Measurements from ENCODE around the gene RAB1A. TPM values are rescaled to one million over a fixed set of nuclear protein-coding genes. Genes with fewer than 3 reads are reported as not detected.

The RAB1A gene
- total and polyA plus RNA-seq, 7 donors: 61.9 to 209 (median 88.1) TPM

DNA sequence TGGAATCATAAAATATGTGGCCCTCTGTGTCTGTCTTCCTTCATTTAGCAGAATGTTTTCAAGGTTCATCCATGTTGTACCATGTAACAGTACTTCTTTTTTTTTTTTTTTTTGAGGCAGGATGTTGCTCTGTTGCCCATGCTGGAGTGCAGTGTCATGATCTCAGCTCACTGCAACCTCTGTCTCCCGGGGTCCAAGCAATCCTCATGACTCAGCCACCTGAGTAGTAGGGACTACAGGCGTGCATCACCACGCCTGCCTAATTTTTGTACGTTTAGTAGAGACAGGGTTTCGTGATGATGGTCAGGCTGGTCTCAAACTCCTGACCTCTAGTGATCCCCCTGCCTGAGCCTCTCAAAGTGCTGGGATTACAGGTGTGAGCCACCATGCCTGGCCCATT, 31.2 kb downstream of the RAB1A start:
- Histone ChIP-seq H3K27ac (no peak overlapping the region), H3K4me1 (peaks cover 0 to 9% (median 3%) of the 10 kb centered on the region in 4 donors), H3K4me3 (no peak overlapping the region), H3K27me3 (no peaks in the 10 kb centered on the region), H3K36me3 (peaks cover 0 to 83% (median 13%) of the 10 kb centered on the region in 4 donors), H3K9me3 (no peaks in the 10 kb centered on the region)
- intact Hi-C loops (cut with DNase I): no loop called here
- DNase-seq: no peak
- 88 to 89% methylated on average over 5 of the region's 5 CpGs for WGBS, 2 donors
- TF ChIP-seq POLR2A (IDR thresholded peaks at IDR 0.05) (no peak), POLR2AphosphoS5 (IDR thresholded peaks at IDR 0.05) (no peak), EP300 (IDR thresholded peaks at IDR 0.05) (no peak)
- TF ChIP-seq, protein P1, sequence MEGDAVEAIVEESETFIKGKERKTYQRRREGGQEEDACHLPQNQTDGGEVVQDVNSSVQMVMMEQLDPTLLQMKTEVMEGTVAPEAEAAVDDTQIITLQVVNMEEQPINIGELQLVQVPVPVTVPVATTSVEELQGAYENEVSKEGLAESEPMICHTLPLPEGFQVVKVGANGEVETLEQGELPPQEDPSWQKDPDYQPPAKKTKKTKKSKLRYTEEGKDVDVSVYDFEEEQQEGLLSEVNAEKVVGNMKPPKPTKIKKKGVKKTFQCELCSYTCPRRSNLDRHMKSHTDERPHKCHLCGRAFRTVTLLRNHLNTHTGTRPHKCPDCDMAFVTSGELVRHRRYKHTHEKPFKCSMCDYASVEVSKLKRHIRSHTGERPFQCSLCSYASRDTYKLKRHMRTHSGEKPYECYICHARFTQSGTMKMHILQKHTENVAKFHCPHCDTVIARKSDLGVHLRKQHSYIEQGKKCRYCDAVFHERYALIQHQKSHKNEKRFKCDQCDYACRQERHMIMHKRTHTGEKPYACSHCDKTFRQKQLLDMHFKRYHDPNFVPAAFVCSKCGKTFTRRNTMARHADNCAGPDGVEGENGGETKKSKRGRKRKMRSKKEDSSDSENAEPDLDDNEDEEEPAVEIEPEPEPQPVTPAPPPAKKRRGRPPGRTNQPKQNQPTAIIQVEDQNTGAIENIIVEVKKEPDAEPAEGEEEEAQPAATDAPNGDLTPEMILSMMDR (IDR thresholded peaks at IDR 0.05): no peak

DNA sequence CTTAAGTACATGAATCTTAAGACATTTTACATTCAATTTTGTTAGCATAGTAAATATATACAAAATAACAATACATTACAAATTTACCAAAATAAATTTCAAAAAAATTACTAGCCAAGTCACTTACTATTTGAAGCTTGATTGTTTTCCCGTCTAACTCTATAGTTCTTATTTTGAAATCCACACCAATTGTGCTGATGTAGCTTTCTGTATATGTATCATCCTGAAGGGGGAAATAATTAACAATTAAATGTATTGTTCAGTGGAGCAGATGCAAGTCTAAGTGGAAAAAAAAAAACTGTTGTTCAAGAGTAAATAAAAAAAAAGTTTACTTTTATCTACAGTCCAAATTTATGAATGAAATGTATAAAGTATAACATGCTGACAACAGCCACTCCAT, 32.1 kb downstream of the RAB1A start:
- peaks cover 0 to 9% (median 3%) of the 10 kb centered on the region in 4 donors for H3K4me1 ChIP-seq
- no peak for DNase-seq
- H3K27ac ChIP-seq: no peak overlapping the region
- peaks cover 0 to 82% (median 10%) of the 10 kb centered on the region in 4 donors for H3K36me3 ChIP-seq
- no peak overlapping the region for H3K4me3 ChIP-seq
- H3K27me3 ChIP-seq: no peaks in the 10 kb centered on the region
- H3K9me3 ChIP-seq: no peaks in the 10 kb centered on the region
- WGBS, 2 donors: 44 to 69% methylated on average over 1 of the region's 1 CpG
- TF ChIP-seq, protein P1 (IDR thresholded peaks at IDR 0.05): no peak
- TF ChIP-seq EP300 (IDR thresholded peaks at IDR 0.05) (no peak), POLR2A (IDR thresholded peaks at IDR 0.05) (no peak), POLR2AphosphoS5 (IDR thresholded peaks at IDR 0.05) (no peak)
- intact Hi-C loops (cut with DNase I): no loop called here

DNA sequence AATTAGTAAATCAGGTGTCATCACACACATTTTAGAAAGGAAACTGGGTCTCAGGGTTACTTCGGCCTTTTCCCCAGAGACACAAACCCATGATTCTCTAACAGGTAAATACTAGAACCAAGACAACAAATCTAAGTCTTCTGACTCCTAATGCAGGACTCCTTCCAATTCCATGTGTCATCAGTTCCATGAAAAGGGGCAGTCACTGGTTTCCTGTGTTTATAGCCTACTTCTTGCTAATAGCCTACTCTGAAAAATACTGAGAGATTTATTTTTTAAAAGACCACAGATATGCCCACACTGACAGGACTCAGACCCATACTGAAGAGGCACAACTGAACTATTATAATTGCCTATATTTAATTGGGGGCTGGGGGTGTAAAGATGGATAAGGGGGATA, 33.0 kb downstream of the RAB1A start:
- DNase-seq: no peak
- no peak overlapping the region for H3K27ac ChIP-seq
- H3K4me3 ChIP-seq: no peak overlapping the region
- H3K9me3 ChIP-seq: no peaks in the 10 kb centered on the region
- peaks cover 0 to 84% (median 10%) of the 10 kb centered on the region in 4 donors for H3K36me3 ChIP-seq
- no peaks in the 10 kb centered on the region for H3K27me3 ChIP-seq
- intact Hi-C loops (cut with DNase I): no loop called here
- 92 to 93% methylated on average over 1 of the region's 1 CpG for WGBS, 2 donors
- TF ChIP-seq, protein P1 (IDR thresholded peaks at IDR 0.05): no peak
- TF ChIP-seq POLR2AphosphoS5 (IDR thresholded peaks at IDR 0.05) (no peak), EP300 (IDR thresholded peaks at IDR 0.05) (no peak), POLR2A (IDR thresholded peaks at IDR 0.05) (no peak)
- peaks cover 0 to 9% (median 3%) of the 10 kb centered on the region in 4 donors for H3K4me1 ChIP-seq

DNA sequence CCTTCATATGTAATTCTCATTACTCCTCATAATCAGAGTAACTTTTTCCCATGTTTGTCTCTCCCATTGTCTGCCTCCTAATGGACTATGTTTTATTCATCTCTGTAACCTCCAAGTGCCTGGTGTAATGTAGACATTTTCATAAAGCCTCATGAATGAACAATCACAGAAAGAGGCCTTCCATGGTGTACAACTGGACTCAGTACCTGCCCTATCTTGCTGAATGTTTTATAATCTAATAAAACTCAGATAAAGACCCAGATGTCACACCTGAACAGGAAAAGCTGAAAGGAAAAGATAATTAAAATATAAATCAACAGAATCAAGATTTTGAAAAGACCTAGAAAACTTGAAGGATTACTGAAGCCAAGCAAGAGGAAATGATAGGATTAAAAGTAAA, 36.7 kb downstream of the RAB1A start:
- peaks cover 3 to 78% (median 13%) of the 10 kb centered on the region in 4 donors for H3K36me3 ChIP-seq
- intact Hi-C loops (cut with DNase I): no loop called here
- H3K27ac ChIP-seq: no peak overlapping the region
- H3K9me3 ChIP-seq: no peaks in the 10 kb centered on the region
- DNase-seq: no peak
- no peak overlapping the region for H3K4me3 ChIP-seq
- no peaks in the 10 kb centered on the region for H3K27me3 ChIP-seq
- no peak for TF ChIP-seq POLR2AphosphoS5 (IDR thresholded peaks at IDR 0.05)
- TF ChIP-seq EP300 (IDR thresholded peaks at IDR 0.05): no peak
- TF ChIP-seq, protein P1 (IDR thresholded peaks at IDR 0.05): no peak
- no peak for TF ChIP-seq POLR2A (IDR thresholded peaks at IDR 0.05)
- H3K4me1 ChIP-seq: peaks cover 0 to 13% (median 8%) of the 10 kb centered on the region in 4 donors

DNA sequence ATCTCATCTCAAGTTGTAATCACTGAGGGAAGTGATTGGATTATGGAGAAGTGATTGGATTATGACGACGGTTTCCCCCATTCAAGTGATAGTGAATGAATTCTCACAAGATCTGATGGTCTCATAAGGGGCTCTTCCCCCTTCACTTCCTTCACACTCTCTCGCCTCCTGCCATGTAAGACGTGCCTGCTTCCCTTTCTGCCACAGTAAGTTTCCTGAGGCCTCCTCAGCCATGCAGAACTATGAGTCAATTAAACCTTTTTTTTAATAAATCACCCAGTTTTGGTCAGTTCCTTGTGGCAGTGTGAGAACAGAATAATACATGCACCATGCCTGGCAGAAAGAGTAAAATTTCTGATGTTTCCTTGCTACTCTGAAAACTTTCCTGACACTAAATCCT, 37.1 kb downstream of the RAB1A start:
- H3K36me3 ChIP-seq: peaks cover 5 to 78% (median 13%) of the 10 kb centered on the region in 4 donors
- DNase-seq: no peak
- no peak overlapping the region for H3K4me3 ChIP-seq
- no peaks in the 10 kb centered on the region for H3K27me3 ChIP-seq
- intact Hi-C loops (cut with DNase I): no loop called here
- H3K9me3 ChIP-seq: no peaks in the 10 kb centered on the region
- 83 to 97% methylated on average over 4 of the region's 4 CpGs for WGBS, 2 donors
- TF ChIP-seq, protein P1 (IDR thresholded peaks at IDR 0.05): no peak
- no peak for TF ChIP-seq POLR2AphosphoS5 (IDR thresholded peaks at IDR 0.05)
- TF ChIP-seq EP300 (IDR thresholded peaks at IDR 0.05): no peak
- no peak for TF ChIP-seq POLR2A (IDR thresholded peaks at IDR 0.05)
- H3K27ac ChIP-seq: no peak overlapping the region
- peaks cover 0 to 13% (median 8%) of the 10 kb centered on the region in 4 donors for H3K4me1 ChIP-seq

Measured in sigmoid colon (tissue), 7 donors.